HCT116 (cell line): Measurements from ENCODE around the gene BABAM2. TPM values are rescaled to one million over a fixed set of nuclear protein-coding genes. Genes with fewer than 3 reads are reported as not detected.

Experiments used
- ATAC-seq: fragments of 200-7000 bp; cut with Tn5 transposase; 2 replicates; pipeline ENCODE4 v1.9.1; 2020; ENCODE audit warnings: mild to moderate bottlenecking, moderate library complexity
- BruUV-seq: library from RNA; stranded (reverse); fragments of 400-500 nt; replicated peaks from 2 replicates; lab custom pipeline; 2021; lab: Mats Ljungman, UMichigan
- CTCF ChIA-PET: fragments of 300-600 bp; sonication (Branson Sonifier 250); formaldehyde crosslinking; loops from one replicate; lab custom pipeline; 2021; ENCODE audit warnings: antibody characterized with exemption; lab: Charles Lee
- POLR2A ChIA-PET: fragments of 300-600, 350-600 bp; sonication (Branson Sonifier 250); formaldehyde crosslinking; loops from one replicate; lab custom pipeline; 2021; ENCODE audit warnings: antibody characterized with exemption; lab: Charles Lee
- RAD21 ChIA-PET, 2 experiments: fragments of 300-600 bp; sonication (Branson Sonifier 250); formaldehyde crosslinking; loops; one replicate each; lab custom pipeline; 2023; ENCODE audit warnings: low total read pairs in 2 of 2; ENCODE audit not compliant: uncharacterized antibody in 2 of 2, unreplicated experiment in 2 of 2, low non-redundant PET in 1 of 2; lab: Charles Lee
- DNase-seq: peaks from one replicate; pipeline ENCODE4 v3.0.0-alpha.2; 2010; ENCODE audit warnings: low read depth, low spot score
- H2AFZ ChIP-seq: fragments of 200-600 bp; shearing (Covaris generic), sonication (generic); 2 replicates; pipeline ENCODE4 v1.6.1; 2017; ENCODE audit warnings: low read depth, mixed run types, mixed read lengths, antibody characterized with exemption, low read length; ENCODE audit not compliant: poor library complexity, severe bottlenecking
- H3K27ac ChIP-seq: 2 replicates; pipeline ENCODE4 v1.5.1; 2012; ENCODE audit warnings: low read depth, low read length
- H3K27me3 ChIP-seq: fragments of 200-600 bp; sonication (generic); 2 replicates; pipeline ENCODE4 v1.6.1; 2016; ENCODE audit warnings: mixed run types, low read length, mixed read lengths; ENCODE audit not compliant: insufficient read depth
- H3K36me3 ChIP-seq, 2 experiments: fragments of 200-500 bp in 1 of 2; fragments of 200-600 bp in 1 of 2; sonication (Bioruptor generic) in 1 of 2; sonication (generic) in 1 of 2; 2 replicates each; pipeline versions ENCODE4 v1.5.1 to v1.6.1; 2014 to 2016; ENCODE audit warnings: low read length in 2 of 2, inconsistent platforms in 1 of 2, mixed read lengths in 1 of 2, mixed run types in 1 of 2; ENCODE audit not compliant: insufficient read depth in 2 of 2, control insufficient read depth in 1 of 2
- H3K4me1 ChIP-seq, 2 experiments: fragments of 200-600 bp in 1 of 2; sonication (generic) in 1 of 2; 2 replicates each; pipeline versions ENCODE4 v1.5.1 to v1.6.1; 2012 to 2017; ENCODE audit warnings: low read length in 2 of 2, inconsistent platforms in 1 of 2, mild to moderate bottlenecking in 1 of 2, mixed read lengths in 1 of 2, mixed run types in 1 of 2, moderate library complexity in 1 of 2; ENCODE audit not compliant: insufficient read depth in 2 of 2, control insufficient read depth in 1 of 2
- H3K4me2 ChIP-seq: fragments of 200-600 bp; sonication (generic); 2 replicates; pipeline ENCODE4 v1.6.1; 2017; ENCODE audit warnings: mixed run types, low read length, mixed read lengths
- H3K4me3 ChIP-seq, 2 experiments: fragments of 200-600 bp in 1 of 2; sonication (generic) in 1 of 2; replicated peaks in 1 of 2; 2 replicates each; pipeline ENCODE4 v1.5.1; 2011 to 2016; ENCODE audit warnings: low read length in 2 of 2, control low read depth in 1 of 2, low read depth in 1 of 2, mild to moderate bottlenecking in 1 of 2, mixed read lengths in 1 of 2, mixed run types in 1 of 2
- H3K79me2 ChIP-seq: fragments of 200-600 bp; sonication (generic); 2 replicates; pipeline ENCODE4 v1.6.1; 2017; ENCODE audit warnings: mild to moderate bottlenecking, mixed run types, low read length, moderate library complexity, mixed read lengths; ENCODE audit not compliant: insufficient read depth
- H3K9ac ChIP-seq: fragments of 200-600 bp; sonication (generic); 2 replicates; pipeline ENCODE4 v1.6.1; 2016; ENCODE audit warnings: low read length, mixed read lengths
- H3K9me2 ChIP-seq: fragments of 200-600 bp; sonication (generic), shearing (Covaris generic); 2 replicates; pipeline ENCODE4 v1.6.1; 2017; ENCODE audit warnings: mixed run types, mild to moderate bottlenecking, moderate library complexity; ENCODE audit not compliant: insufficient read depth
- H3K9me3 ChIP-seq, 2 experiments: fragments of 200-500 bp in 1 of 2; fragments of 200-600 bp in 1 of 2; sonication (Bioruptor generic) in 1 of 2; sonication (generic) in 1 of 2; 2 replicates each; pipeline ENCODE4 v1.6.1; 2014 to 2017; ENCODE audit warnings: low read length in 2 of 2, mixed read lengths in 2 of 2, inconsistent platforms in 1 of 2, low read depth in 1 of 2, mild to moderate bottlenecking in 1 of 2, mixed run types in 1 of 2, moderate library complexity in 1 of 2; ENCODE audit not compliant: control insufficient read depth in 1 of 2, insufficient read depth in 1 of 2
- H4K20me1 ChIP-seq: fragments of 200-600 bp; sonication (generic), shearing (Covaris generic); 2 replicates; pipeline ENCODE4 v1.6.1; 2017; ENCODE audit warnings: mixed run types, mild to moderate bottlenecking, moderate library complexity; ENCODE audit not compliant: insufficient read depth
- CBX3 ChIP-seq: IDR thresholded peaks from 2 replicates; pipeline ENCODE4 v1.6.1; 2012; ENCODE audit warnings: low read depth
- EGR1 ChIP-seq: IDR thresholded peaks from 2 replicates; pipeline ENCODE4 v1.6.1; 2012; ENCODE audit warnings: low read depth
- EZH2 ChIP-seq: fragments of 200-600 bp; sonication (generic); IDR thresholded peaks from 2 replicates; pipeline ENCODE4 v1.6.1; 2017; ENCODE audit warnings: antibody characterized with exemption, mixed run types
- EZH2phosphoT487 ChIP-seq: fragments of 200-600 bp; IDR thresholded peaks from 2 replicates; pipeline ENCODE4 v1.6.1; 2018; ENCODE audit warnings: antibody characterized with exemption, borderline replicate concordance
- FOSL1 ChIP-seq: IDR thresholded peaks from 2 replicates; pipeline ENCODE4 v1.6.1; 2012; ENCODE audit warnings: low read depth
- POLR2AphosphoS5 ChIP-seq: IDR thresholded peaks from 2 replicates; pipeline ENCODE4 v1.6.1; 2011; ENCODE audit warnings: mild to moderate bottlenecking, low read depth, low read length, moderate library complexity
- RAD21 ChIP-seq: IDR thresholded peaks from 2 replicates; pipeline ENCODE4 v1.6.1; 2012; ENCODE audit warnings: low read depth, mild to moderate bottlenecking
- SIN3A ChIP-seq: IDR thresholded peaks from 2 replicates; pipeline ENCODE4 v1.6.1; 2012; ENCODE audit warnings: low read depth
- SP1 ChIP-seq: IDR thresholded peaks from 2 replicates; pipeline ENCODE4 v1.6.1; 2012; ENCODE audit warnings: low read depth
- SRF ChIP-seq: IDR thresholded peaks from 2 replicates; pipeline ENCODE4 v1.6.1; 2012; ENCODE audit warnings: low read depth
- TCF7L2 ChIP-seq: IDR thresholded peaks from 2 replicates; pipeline ENCODE4 v1.7.0; 2011; ENCODE audit warnings: borderline replicate concordance, inconsistent platforms; ENCODE audit not compliant: insufficient read depth, insufficient read length; ENCODE audit errors: extremely low read depth
- YY1 ChIP-seq: IDR thresholded peaks from 2 replicates; pipeline ENCODE4 v1.6.1; 2011; ENCODE audit warnings: low read length, low read depth, moderate library complexity, mild to moderate bottlenecking; ENCODE audit not compliant: insufficient replicate concordance; ENCODE audit errors: extremely low read depth
- ZFX ChIP-seq: fragments of 450-650 bp; IDR thresholded peaks from 2 replicates; pipeline ENCODE4 v1.6.1; 2017
- ZNF274 ChIP-seq: fragments of 200-500 bp; sonication (Bioruptor generic); IDR thresholded peaks from 2 replicates; pipeline ENCODE4 v1.6.1; 2014; ENCODE audit warnings: mild to moderate bottlenecking, low read depth, low read length, inconsistent platforms
- intact Hi-C: fragments of 100-400 bp; cut with micrococcal nuclease; formaldehyde crosslinking; loops from 2 replicates; pipeline ENCODE4 v1.10.0; 2022
- total RNA-seq: library from RNA; stranded (reverse); gene quantifications from one replicate; pipeline ENCODE4 v1.2.1, GENCODE V29; 2021; ENCODE audit not compliant: unreplicated experiment
- TF ChIP-seq, protein P1 (sequence below): IDR thresholded peaks from 2 replicates; pipeline ENCODE4 v1.6.1; 2011; ENCODE audit warnings: mild to moderate bottlenecking, low read length, moderate library complexity; ENCODE audit not compliant: insufficient replicate concordance; ENCODE audit errors: extremely low read depth
- TF ChIP-seq, protein P2 (sequence below): IDR thresholded peaks from 2 replicates; pipeline ENCODE4 v1.6.1; 2012; ENCODE audit warnings: low read depth
- TF ChIP-seq, protein P3 (sequence below): IDR thresholded peaks from 2 replicates; pipeline ENCODE4 v1.6.1; 2012
- TF ChIP-seq, protein P4 (sequence below): IDR thresholded peaks from 2 replicates; pipeline ENCODE4 v1.6.1; 2012

Gene BABAM2
- total RNA-seq, 1 experiment from 2014 or later = 23.8 TPM

DNA sequence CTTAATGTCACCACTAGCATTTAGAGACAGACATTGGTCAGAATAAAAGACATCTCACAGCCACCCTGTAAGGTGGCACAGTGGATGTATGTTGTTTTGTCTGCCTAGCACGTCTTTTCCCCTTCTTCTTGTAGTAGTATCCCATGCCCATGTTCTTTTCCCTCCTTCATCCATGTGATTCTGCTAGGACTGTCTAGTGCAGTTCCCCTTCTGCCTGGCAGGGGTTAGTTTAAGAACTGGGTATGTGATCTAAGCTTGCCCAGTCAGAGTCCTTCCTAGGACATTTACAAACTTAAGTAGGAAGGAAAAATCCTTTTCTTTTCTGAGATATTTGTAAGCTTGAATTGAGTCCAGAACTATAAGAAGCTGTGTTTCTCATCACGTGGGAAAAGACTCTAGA, 172.3 kb downstream of the BABAM2 start:
- intact Hi-C loops = no loop called here

More for the DNA sequence above, 172.3 kb downstream of the BABAM2 start:
- no TSS peak for BruUV-seq
- DNase-seq = no peak
- no peaks in the 10 kb centered on the region for H3K79me2 ChIP-seq
- no peak overlapping the region for H3K4me3 ChIP-seq
- H3K27me3 ChIP-seq = no peaks in the 10 kb centered on the region
- CTCF ChIA-PET = no interaction called here
- RAD21 ChIA-PET = no interaction called here
- H3K27ac ChIP-seq = no peak overlapping the region
- no peaks in the 10 kb centered on the region for H3K9me2 ChIP-seq
- no peak overlapping the region for H3K9ac ChIP-seq
- POLR2A ChIA-PET = no interaction called here
- TF ChIP-seq, protein P1, sequence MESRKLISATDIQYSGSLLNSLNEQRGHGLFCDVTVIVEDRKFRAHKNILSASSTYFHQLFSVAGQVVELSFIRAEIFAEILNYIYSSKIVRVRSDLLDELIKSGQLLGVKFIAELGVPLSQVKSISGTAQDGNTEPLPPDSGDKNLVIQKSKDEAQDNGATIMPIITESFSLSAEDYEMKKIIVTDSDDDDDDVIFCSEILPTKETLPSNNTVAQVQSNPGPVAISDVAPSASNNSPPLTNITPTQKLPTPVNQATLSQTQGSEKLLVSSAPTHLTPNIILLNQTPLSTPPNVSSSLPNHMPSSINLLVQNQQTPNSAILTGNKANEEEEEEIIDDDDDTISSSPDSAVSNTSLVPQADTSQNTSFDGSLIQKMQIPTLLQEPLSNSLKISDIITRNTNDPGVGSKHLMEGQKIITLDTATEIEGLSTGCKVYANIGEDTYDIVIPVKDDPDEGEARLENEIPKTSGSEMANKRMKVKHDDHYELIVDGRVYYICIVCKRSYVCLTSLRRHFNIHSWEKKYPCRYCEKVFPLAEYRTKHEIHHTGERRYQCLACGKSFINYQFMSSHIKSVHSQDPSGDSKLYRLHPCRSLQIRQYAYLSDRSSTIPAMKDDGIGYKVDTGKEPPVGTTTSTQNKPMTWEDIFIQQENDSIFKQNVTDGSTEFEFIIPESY = no peak
- no peak for TF ChIP-seq CBX3
- TF ChIP-seq, protein P2, sequence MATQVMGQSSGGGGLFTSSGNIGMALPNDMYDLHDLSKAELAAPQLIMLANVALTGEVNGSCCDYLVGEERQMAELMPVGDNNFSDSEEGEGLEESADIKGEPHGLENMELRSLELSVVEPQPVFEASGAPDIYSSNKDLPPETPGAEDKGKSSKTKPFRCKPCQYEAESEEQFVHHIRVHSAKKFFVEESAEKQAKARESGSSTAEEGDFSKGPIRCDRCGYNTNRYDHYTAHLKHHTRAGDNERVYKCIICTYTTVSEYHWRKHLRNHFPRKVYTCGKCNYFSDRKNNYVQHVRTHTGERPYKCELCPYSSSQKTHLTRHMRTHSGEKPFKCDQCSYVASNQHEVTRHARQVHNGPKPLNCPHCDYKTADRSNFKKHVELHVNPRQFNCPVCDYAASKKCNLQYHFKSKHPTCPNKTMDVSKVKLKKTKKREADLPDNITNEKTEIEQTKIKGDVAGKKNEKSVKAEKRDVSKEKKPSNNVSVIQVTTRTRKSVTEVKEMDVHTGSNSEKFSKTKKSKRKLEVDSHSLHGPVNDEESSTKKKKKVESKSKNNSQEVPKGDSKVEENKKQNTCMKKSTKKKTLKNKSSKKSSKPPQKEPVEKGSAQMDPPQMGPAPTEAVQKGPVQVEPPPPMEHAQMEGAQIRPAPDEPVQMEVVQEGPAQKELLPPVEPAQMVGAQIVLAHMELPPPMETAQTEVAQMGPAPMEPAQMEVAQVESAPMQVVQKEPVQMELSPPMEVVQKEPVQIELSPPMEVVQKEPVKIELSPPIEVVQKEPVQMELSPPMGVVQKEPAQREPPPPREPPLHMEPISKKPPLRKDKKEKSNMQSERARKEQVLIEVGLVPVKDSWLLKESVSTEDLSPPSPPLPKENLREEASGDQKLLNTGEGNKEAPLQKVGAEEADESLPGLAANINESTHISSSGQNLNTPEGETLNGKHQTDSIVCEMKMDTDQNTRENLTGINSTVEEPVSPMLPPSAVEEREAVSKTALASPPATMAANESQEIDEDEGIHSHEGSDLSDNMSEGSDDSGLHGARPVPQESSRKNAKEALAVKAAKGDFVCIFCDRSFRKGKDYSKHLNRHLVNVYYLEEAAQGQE = no peak
- no peak for TF ChIP-seq EGR1
- no peak for TF ChIP-seq EZH2
- TF ChIP-seq SIN3A = no peak
- TF ChIP-seq, protein P3, sequence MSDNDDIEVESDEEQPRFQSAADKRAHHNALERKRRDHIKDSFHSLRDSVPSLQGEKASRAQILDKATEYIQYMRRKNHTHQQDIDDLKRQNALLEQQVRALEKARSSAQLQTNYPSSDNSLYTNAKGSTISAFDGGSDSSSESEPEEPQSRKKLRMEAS = no peak
- TF ChIP-seq, protein P4, sequence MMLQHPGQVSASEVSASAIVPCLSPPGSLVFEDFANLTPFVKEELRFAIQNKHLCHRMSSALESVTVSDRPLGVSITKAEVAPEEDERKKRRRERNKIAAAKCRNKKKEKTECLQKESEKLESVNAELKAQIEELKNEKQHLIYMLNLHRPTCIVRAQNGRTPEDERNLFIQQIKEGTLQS = no peak
- no peak for TF ChIP-seq SRF
- TF ChIP-seq FOSL1 = no peak
- TF ChIP-seq TCF7L2 = no peak
- TF ChIP-seq YY1 = no peak
- TF ChIP-seq EZH2phosphoT487 = no peak
- no peak for TF ChIP-seq SP1
- TF ChIP-seq POLR2AphosphoS5 = no peak
- TF ChIP-seq ZNF274 = no peak
- no peak for TF ChIP-seq ZFX
- no peak for TF ChIP-seq RAD21
- no peaks in the 10 kb centered on the region for H3K9me3 ChIP-seq
- H3K4me1 ChIP-seq = no peaks in the 10 kb centered on the region
- H4K20me1 ChIP-seq = no peaks in the 10 kb centered on the region
- H3K36me3 ChIP-seq = no peaks in the 10 kb centered on the region
- ATAC-seq = no peak
- no peak overlapping the region for H2AFZ ChIP-seq
- no peak overlapping the region for H3K4me2 ChIP-seq
